HepG2 (cell line): ENCODE data around the gene KAT6B. TPM values are rescaled to one million over a fixed set of nuclear protein-coding genes. Genes with fewer than 3 reads are reported as not detected.

ENCODE experiments used
- ATAC-seq: fragments of 200-7000 bp; cut with Tn5 transposase; 3 replicates; pipeline ENCODE4 v1.9.1; 2020; ENCODE audit warnings: mild to moderate bottlenecking, moderate library complexity
- BruUV-seq: library from RNA; stranded (reverse); fragments of 400-500 nt; replicated peaks from 2 replicates; lab custom pipeline; 2021; lab: Mats Ljungman, UMichigan
- CTCF ChIA-PET: fragments of 300-600 bp; formaldehyde crosslinking; extraction: SDS; loops from one replicate; lab custom pipeline; 2021; ENCODE audit warnings: low total read pairs, inconsistent platforms, low intra/inter-chr PET ratio; lab: Yijun Ruan, JAX
- POLR2A ChIA-PET: fragments of 350-600 bp; sonication (Branson Sonifier 250); formaldehyde crosslinking; loops from one replicate; lab custom pipeline; 2020; ENCODE audit warnings: antibody characterized with exemption, inconsistent platforms; lab: Yijun Ruan, JAX
- DNase-seq: peaks from one replicate; pipeline ENCODE4 v3.0.0-alpha.2; 2015; ENCODE audit warnings: low spot score
- FAIRE-seq: peaks from 3 replicates; lab custom pipeline; 2011; peaks lifted over from hg19 to GRCh38; lab: Jason Lieb, UNC
- H2AFZ ChIP-seq: one replicate; pipeline ENCODE4 v1.6.1; 2011; ENCODE audit warnings: low read length, inconsistent platforms
- H3K27ac ChIP-seq: fragments of 300-600 bp; 3 replicates; pipeline ENCODE4 v1.8.0; 2011; ENCODE audit warnings: mixed run types, mild to moderate bottlenecking, mixed read lengths, low read length, inconsistent platforms; ENCODE audit not compliant: insufficient read depth; ENCODE audit errors: extremely low read length
- H3K27me3 ChIP-seq, 2 experiments: fragments of 200-600 bp in 1 of 2; 2 replicates in 1 of 2; 3 replicates in 1 of 2; pipeline versions ENCODE4 v1.6.0 to v1.8.0; 2011; ENCODE audit warnings: low read length in 2 of 2, mild to moderate bottlenecking in 2 of 2, moderate library complexity in 2 of 2, inconsistent platforms in 1 of 2; ENCODE audit not compliant: insufficient read depth in 2 of 2, control insufficient read depth in 1 of 2
- H3K36me3 ChIP-seq, 2 experiments: fragments of 200-600 bp in 1 of 2; replicated peaks in 1 of 2; 2 replicates in 1 of 2; 3 replicates in 1 of 2; pipeline versions ENCODE4 v1.5.1 to v1.8.0; 2011; ENCODE audit warnings: low read length in 2 of 2, inconsistent platforms in 1 of 2; ENCODE audit not compliant: insufficient read depth in 2 of 2, control insufficient read depth in 1 of 2
- H3K4me1 ChIP-seq: 2 replicates; pipeline ENCODE4 v1.5.1; 2012; ENCODE audit warnings: low read length, inconsistent platforms; ENCODE audit not compliant: insufficient read depth
- H3K4me2 ChIP-seq: 2 replicates; pipeline ENCODE4 v1.6.0; 2011; ENCODE audit warnings: low read depth, low read length, inconsistent platforms
- H3K4me3 ChIP-seq, 3 experiments: fragments of 200-600 bp in 1 of 3; sonication (generic), shearing (Covaris generic) in 1 of 3; replicated peaks in 1 of 3; 2 replicates each; pipeline ENCODE4 v1.5.1; 2011 to 2016; ENCODE audit warnings: low read length in 3 of 3, inconsistent platforms in 2 of 3, low read depth in 2 of 3, mild to moderate bottlenecking in 2 of 3, control low read depth in 1 of 3, mixed read lengths in 1 of 3; ENCODE audit not compliant: insufficient read depth in 1 of 3
- H3K79me2 ChIP-seq: one replicate; pipeline ENCODE4 v1.6.1; 2011; ENCODE audit warnings: low read length, inconsistent platforms; ENCODE audit not compliant: insufficient read depth
- H3K9ac ChIP-seq: 2 replicates; pipeline ENCODE4 v1.6.0; 2011; ENCODE audit warnings: mild to moderate bottlenecking, low read depth, low read length, inconsistent platforms; ENCODE audit not compliant: insufficient read depth
- H3K9me3 ChIP-seq: 2 replicates; pipeline ENCODE4 v1.5.1; 2012; ENCODE audit warnings: mild to moderate bottlenecking, low read length
- H4K20me1 ChIP-seq: 2 replicates; pipeline ENCODE4 v1.6.0; 2011; ENCODE audit warnings: inconsistent platforms, mild to moderate bottlenecking, low read length, moderate library complexity; ENCODE audit not compliant: insufficient read depth
- POLR2AphosphoS5 ChIP-seq: IDR thresholded peaks from 2 replicates; pipeline ENCODE4 v1.6.1; 2012; ENCODE audit warnings: low read depth, low read length
- ZNF430 ChIP-seq: sonication (generic); formaldehyde crosslinking; IDR thresholded peaks from 2 replicates; pipeline ENCODE4 v1.9.0; 2021; ENCODE audit warnings: mild to moderate bottlenecking, missing genetic modification reagents
- ZNF619 ChIP-seq: sonication (generic); formaldehyde crosslinking; IDR thresholded peaks from 2 replicates; pipeline ENCODE4 v1.4.0; 2020; ENCODE audit warnings: mild to moderate bottlenecking, missing genetic modification reagents
- WGBS: methylation state at CpG from one replicate; pipeline ENCODE4 v1.1.6; 2017; ENCODE audit warnings: low lambda C conversion rate; 5-methylcytosine and 5-hydroxymethylcytosine counted together
- in situ Hi-C: cut with HindIII; loops from 2 replicates; pipeline ENCODE4 v1.10.0; 2017; ENCODE audit warnings: low pct_unique_long_range_greater_than_20kb; ENCODE audit not compliant: extremely low pct_ligation_motif_present
- intact Hi-C: fragments of 100-400 bp; cut with micrococcal nuclease; formaldehyde crosslinking; loops from one replicate; pipeline ENCODE4 v1.10.0; 2022; ENCODE audit not compliant: unreplicated experiment
- polyA plus RNA-seq, 8 experiments: library from polyadenylated mRNA; depleted of rRNA in 3 of 8; stranded (reverse) in 7 of 8; unstranded in 1 of 8; fragments of >200 nt; fragmentation: Illumina TruSeq in 4 of 8; extraction: Trizol in 4 of 8; gene quantifications; 2 replicates each; pipeline versions ENCODE4 v1.2.1 to v1.2.3, GENCODE V29; 2011 to 2016; ENCODE audit warnings: low read depth in 4 of 8, missing spikeins in 1 of 8, mixed read lengths in 1 of 8; ENCODE audit not compliant: insufficient read depth in 1 of 8
- total RNA-seq, 5 experiments: library from RNA; depleted of rRNA; stranded (reverse); fragments of >200 nt; fragmentation: Illumina TruSeq; extraction: Trizol; gene quantifications; 2 replicates each; pipeline ENCODE4 v1.2.3, GENCODE V29; 2016; ENCODE audit warnings: low read depth in 1 of 5
- TF ChIP-seq, protein P1 (sequence below): IDR thresholded peaks from 2 replicates; pipeline ENCODE4 v1.6.1; 2016; ENCODE audit warnings: low read depth, borderline replicate concordance
- TF ChIP-seq, protein P2 (sequence below): sonication (generic); formaldehyde crosslinking; IDR thresholded peaks from 2 replicates; pipeline ENCODE4 v1.5.1; 2020; ENCODE audit warnings: mild to moderate bottlenecking, missing genetic modification reagents

Gene KAT6B
- total and polyA plus RNA-seq, 2 of the 13 experiments (the other 11 are each of a cell fraction or from before 2014, with no cell fraction given) = 3.0 to 9.5 TPM

DNA sequence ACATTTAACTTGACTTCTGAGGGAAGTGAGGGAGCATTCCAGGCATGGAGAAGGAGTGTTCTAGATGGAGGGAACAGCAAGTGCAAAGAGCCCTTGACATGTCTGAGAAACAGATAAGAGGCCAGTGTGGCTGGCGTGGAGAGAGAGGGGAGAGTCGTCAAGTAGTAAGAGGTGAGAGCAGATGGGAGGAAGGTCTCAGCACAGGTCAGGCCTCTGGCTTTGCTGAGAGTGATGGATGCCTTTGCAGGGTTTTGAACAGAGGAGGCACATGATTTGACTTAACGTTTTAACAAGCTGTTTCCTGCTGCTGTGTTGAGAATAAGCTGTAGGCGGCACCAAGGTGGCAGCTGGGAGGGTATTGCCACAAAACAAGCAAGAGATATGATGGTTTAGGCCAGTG lies 97.2 kb downstream of the KAT6B start:
- H3K4me2 ChIP-seq = no peak overlapping the region
- H3K4me3 ChIP-seq = no peak overlapping the region
- no peak overlapping the region for H2AFZ ChIP-seq
- peaks cover 17% of the 10 kb centered on the region for H3K4me1 ChIP-seq
- DNase-seq (no peak), ATAC-seq (no peak), FAIRE-seq (no peak)
- H3K79me2 ChIP-seq = no peaks in the 10 kb centered on the region
- WGBS = 92% methylated on average over 4 of the region's 4 CpGs
- TF ChIP-seq, protein P1, sequence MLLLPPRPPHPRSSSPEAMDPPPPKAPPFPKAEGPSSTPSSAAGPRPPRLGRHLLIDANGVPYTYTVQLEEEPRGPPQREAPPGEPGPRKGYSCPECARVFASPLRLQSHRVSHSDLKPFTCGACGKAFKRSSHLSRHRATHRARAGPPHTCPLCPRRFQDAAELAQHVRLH (CRISPR knock-in tag) = no peak
- no peak for TF ChIP-seq ZNF619 (CRISPR knock-in tag)
- CTCF ChIA-PET = no interaction called here
- H3K27ac ChIP-seq = no peak overlapping the region
- no peaks in the 10 kb centered on the region for H4K20me1 ChIP-seq
- no peak overlapping the region for H3K9ac ChIP-seq
- BruUV-seq = no TSS peak
- POLR2A ChIA-PET = no interaction called here
- intact Hi-C loops (no loop called here), in situ Hi-C loops (no loop called here)
- H3K9me3 ChIP-seq = no peaks in the 10 kb centered on the region
- no peaks in the 10 kb centered on the region for H3K36me3 ChIP-seq
- no peaks in the 10 kb centered on the region for H3K27me3 ChIP-seq

DNA sequence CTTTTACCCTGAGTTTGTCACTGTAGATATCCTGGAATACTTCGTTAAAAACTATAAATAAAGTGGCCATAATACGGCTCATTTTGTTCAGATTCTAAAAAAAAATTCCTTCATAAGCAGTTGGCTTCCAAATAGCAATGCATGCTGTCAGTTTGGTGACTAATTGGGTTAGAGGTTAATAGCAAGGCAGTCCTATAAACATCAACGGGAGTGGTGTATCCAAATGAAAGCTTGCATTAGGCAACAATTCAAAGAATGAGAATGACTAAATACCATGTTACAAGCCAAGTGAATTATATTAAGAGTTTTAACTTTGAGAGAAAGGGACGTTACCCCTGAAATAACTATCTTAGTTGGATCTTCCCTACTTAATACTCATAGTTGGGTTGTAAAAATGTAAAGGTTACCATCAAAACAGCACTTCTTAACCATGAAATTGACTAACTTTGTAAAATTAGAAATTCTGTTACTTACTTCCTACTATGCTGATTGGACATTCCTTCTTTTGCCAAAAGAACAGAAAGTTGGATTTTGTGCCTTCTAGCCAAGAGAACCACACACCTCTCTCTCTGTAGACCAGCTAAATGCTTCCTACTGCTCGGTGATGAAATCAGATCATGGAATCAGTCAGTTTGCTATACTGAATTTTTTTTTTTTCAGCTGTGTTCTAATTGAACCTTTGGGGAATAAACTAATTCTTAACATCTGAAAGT lies 98.0 kb downstream of the KAT6B start:
- ATAC-seq (no peak), FAIRE-seq (no peak), DNase-seq (no peak)
- peaks cover 1% of the 10 kb centered on the region for H3K79me2 ChIP-seq
- POLR2A ChIA-PET = no interaction called here
- 89% methylated on average over 5 of the region's 5 CpGs for WGBS
- no peak overlapping the region for H3K4me2 ChIP-seq
- H3K9ac ChIP-seq = no peak overlapping the region
- CTCF ChIA-PET = no interaction called here
- H3K9me3 ChIP-seq = no peaks in the 10 kb centered on the region
- BruUV-seq = no TSS peak
- intact Hi-C loops = no loop called here
- H4K20me1 ChIP-seq = no peaks in the 10 kb centered on the region
- TF ChIP-seq, protein P2, sequence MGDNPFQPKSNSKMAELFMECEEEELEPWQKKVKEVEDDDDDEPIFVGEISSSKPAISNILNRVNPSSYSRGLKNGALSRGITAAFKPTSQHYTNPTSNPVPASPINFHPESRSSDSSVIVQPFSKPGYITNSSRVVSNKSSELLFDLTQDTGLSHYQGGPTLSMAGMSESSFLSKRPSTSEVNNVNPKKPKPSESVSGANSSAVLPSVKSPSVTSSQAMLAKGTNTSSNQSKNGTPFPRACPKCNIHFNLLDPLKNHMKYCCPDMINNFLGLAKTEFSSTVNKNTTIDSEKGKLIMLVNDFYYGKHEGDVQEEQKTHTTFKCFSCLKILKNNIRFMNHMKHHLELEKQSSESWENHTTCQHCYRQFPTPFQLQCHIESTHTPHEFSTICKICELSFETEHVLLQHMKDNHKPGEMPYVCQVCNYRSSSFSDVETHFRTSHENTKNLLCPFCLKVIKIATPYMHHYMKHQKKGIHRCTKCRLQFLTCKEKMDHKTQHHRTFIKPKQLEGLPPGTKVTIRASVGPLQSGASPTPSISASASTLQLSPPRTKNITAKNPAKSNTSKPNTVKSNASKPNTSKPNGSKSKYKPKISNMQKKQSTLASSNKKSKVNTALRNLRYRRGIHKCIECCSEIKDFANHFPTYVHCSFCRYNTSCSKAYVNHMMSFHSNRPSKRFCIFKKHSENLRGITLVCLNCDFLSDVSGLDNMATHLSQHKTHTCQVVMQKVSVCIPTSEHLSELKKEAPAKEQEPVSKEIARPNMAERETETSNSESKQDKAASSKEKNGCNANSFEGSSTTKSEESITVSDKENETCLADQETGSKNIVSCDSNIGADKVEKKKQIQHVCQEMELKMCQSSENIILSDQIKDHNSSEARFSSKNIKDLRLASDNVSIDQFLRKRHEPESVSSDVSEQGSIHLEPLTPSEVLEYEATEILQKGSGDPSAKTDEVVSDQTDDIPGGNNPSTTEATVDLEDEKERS (CRISPR knock-in tag) = no peak
- TF ChIP-seq ZNF430 = no peak
- TF ChIP-seq POLR2AphosphoS5 = no peak
- no peak overlapping the region for H2AFZ ChIP-seq
- no peak overlapping the region for H3K4me3 ChIP-seq
- H3K27me3 ChIP-seq = no peaks in the 10 kb centered on the region
- peaks cover 26% of the 10 kb centered on the region for H3K4me1 ChIP-seq
- in situ Hi-C loops = no loop called here
- H3K36me3 ChIP-seq = no peaks in the 10 kb centered on the region
- no peak overlapping the region for H3K27ac ChIP-seq
